ENCODE results near the gene GSG1L. TPM values are rescaled to one million over a fixed set of nuclear protein-coding genes. Genes with fewer than 3 reads are reported as not detected.

GSG1L gene
- total RNA-seq, 3 donors from 2014 or later, result not detected

DNA sequence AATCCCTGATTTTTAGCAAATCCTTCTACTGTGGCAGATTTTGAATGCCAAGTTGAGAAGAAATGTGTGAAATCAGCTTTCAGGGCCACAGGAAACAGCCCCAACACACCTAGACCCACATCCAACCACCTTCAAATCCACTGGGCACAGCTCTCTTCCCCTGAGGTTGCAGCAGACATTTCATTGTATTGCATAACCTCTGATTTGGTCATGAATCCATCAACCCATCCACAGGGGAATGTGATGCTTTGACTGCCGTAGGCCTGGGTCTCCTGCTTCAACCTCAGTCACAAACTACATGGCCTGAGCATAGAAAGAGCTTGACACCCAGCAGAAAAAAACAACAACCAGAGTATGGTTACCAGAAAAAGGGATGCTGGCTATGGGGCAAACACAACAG is 145.6 kb downstream of the GSG1L start:
- TF ChIP-seq POLR2AphosphoS5 (IDR thresholded peaks at IDR 0.05) (no peak), POLR2A (IDR thresholded peaks at IDR 0.05) (no peak)
- TF ChIP-seq, protein P1, sequence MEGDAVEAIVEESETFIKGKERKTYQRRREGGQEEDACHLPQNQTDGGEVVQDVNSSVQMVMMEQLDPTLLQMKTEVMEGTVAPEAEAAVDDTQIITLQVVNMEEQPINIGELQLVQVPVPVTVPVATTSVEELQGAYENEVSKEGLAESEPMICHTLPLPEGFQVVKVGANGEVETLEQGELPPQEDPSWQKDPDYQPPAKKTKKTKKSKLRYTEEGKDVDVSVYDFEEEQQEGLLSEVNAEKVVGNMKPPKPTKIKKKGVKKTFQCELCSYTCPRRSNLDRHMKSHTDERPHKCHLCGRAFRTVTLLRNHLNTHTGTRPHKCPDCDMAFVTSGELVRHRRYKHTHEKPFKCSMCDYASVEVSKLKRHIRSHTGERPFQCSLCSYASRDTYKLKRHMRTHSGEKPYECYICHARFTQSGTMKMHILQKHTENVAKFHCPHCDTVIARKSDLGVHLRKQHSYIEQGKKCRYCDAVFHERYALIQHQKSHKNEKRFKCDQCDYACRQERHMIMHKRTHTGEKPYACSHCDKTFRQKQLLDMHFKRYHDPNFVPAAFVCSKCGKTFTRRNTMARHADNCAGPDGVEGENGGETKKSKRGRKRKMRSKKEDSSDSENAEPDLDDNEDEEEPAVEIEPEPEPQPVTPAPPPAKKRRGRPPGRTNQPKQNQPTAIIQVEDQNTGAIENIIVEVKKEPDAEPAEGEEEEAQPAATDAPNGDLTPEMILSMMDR (IDR thresholded peaks at IDR 0.05), result no peak
- Histone ChIP-seq H3K4me3 (no peak overlapping the region), H3K27ac (no peak overlapping the region), H3K4me1 (no peaks in the 10 kb centered on the region), H3K27me3 (peaks cover 0 to 17% of the 10 kb centered on the region in 2 donors), H3K36me3 (no peaks in the 10 kb centered on the region), H3K9me3 (no peaks in the 10 kb centered on the region)
- DNase-seq (ENCODE audit: low spot score in 2 of 2), result no peak
- intact Hi-C loops (cut with DNase I; ENCODE audit: low total_unique reads), result no loop called here

DNA sequence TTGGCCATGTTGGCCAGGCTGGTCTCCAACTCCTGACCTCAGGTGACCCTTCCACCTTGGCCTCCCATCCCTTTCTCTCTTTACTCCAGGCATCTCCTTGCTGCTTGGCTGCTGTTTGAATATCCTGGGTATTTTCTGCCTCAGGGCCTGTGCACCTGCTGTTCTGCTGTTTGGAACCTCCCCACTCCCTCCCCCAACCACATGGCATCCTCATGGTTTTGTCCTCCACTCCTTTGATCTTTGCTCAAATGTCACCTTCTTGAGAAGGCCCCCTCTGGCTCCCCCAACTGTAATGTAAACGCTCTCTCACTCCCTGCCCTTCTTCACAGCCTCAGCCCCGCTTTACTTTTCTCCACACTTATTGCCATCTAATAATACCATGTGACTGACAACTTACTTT is 152.0 kb downstream of the GSG1L start:
- no peak overlapping the region for H3K27ac ChIP-seq
- intact Hi-C loops (cut with DNase I; ENCODE audit: low total_unique reads), result no loop called here
- no peaks in the 10 kb centered on the region for H3K36me3 ChIP-seq
- DNase-seq (ENCODE audit: low spot score in 2 of 2), result no peak
- no peak for TF ChIP-seq POLR2AphosphoS5 (IDR thresholded peaks at IDR 0.05)
- TF ChIP-seq, protein P1 (IDR thresholded peaks at IDR 0.05), result no peak
- TF ChIP-seq POLR2A (IDR thresholded peaks at IDR 0.05), result no peak
- H3K27me3 ChIP-seq, result peaks cover 0 to 8% of the 10 kb centered on the region in 2 donors
- no peaks in the 10 kb centered on the region for H3K9me3 ChIP-seq
- no peak overlapping the region for H3K4me3 ChIP-seq
- no peaks in the 10 kb centered on the region for H3K4me1 ChIP-seq

DNA sequence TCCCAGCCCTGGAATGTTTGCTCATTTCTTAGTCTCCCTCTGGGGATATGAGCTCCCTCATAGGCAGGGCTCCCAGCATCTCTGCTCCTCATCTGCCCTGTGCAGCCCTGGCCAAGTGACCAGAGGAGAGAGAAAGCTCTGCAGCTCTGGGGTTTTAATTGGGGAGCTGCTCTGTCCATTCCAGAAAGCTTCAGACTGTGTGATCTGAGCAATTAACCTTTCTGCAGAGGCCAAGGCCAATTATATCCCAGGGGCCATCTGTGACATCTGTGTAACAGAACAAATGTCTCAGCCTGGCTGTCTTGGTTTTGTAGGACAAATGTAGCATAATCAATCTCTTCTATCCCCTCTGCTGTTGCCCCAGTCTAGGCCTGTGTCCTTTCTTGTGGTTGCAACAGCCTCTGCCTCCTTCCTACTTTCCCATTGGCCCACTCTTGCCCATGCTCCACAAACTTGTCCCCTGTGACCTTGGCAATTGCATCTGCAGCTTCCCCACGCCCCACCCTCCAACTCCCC is 156.0 kb downstream of the GSG1L start:
- intact Hi-C loops (cut with DNase I; ENCODE audit: low total_unique reads), result no loop called here
- H3K27me3 ChIP-seq, result peaks cover 0 to 9% of the 10 kb centered on the region in 2 donors
- no peak for DNase-seq (ENCODE audit: low spot score in 2 of 2)
- no peak overlapping the region for H3K4me3 ChIP-seq
- no peaks in the 10 kb centered on the region for H3K36me3 ChIP-seq
- H3K27ac ChIP-seq, result no peak overlapping the region
- TF ChIP-seq, protein P1 (IDR thresholded peaks at IDR 0.05), result no peak
- TF ChIP-seq POLR2A (IDR thresholded peaks at IDR 0.05), result no peak
- no peak for TF ChIP-seq POLR2AphosphoS5 (IDR thresholded peaks at IDR 0.05)
- no peaks in the 10 kb centered on the region for H3K9me3 ChIP-seq
- no peaks in the 10 kb centered on the region for H3K4me1 ChIP-seq

DNA sequence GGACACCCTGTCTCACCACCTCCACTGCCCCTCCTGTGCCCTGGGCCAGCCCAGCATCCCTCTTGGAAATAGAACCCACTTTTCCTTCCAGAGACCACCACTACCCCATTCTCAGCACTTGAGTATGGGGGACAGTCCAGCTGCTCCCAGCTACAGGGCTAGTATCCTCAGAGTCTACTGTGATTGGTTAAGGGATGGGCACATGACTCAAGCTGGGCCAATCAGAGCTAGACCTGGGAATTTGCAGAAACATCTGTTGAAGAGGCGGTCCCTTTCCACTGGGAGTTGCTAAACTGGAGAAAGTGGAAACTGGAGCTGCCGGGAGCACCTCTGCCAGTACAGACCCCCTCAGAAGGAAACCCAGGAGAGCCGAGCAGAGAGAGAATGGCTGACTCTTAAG is 156.6 kb downstream of the GSG1L start:
- H3K9me3 ChIP-seq, result no peaks in the 10 kb centered on the region
- intact Hi-C loops (cut with DNase I; ENCODE audit: low total_unique reads), result no loop called here

DNA sequence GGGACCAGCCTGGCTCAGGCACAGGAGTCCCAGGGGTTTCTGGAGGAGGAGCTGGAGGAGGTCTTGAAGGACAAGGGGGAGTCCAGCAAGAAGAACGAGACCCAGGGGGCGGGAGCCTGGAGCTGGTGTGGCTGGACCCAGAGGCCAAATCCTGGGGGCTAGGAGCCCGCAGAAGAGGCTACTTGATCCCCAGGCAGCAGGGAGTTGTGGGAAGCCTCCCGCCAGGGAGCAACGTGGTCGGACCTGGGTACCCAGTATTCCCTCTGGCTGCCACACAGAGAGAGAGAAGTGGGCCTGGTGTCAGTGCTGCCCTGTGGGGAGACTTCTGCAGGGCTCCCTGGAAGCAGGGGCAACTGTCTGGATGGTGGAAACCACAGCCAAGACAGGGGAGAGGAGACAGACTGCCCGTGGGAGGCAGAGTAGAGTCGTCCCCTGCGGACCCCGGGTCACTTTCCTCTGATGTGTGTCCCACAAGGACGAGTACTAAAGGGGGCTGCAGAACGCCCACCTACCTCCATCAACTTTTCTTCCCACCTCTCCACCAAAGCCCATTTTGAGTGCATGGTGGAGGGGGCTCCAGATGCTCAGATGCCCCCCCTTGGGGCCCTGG is 160.4 kb downstream of the GSG1L start:
- Histone ChIP-seq H3K27me3 (peaks cover 0 to 9% of the 10 kb centered on the region in 2 donors), H3K4me3 (no peak overlapping the region), H3K27ac (no peak overlapping the region), H3K4me1 (no peaks in the 10 kb centered on the region), H3K36me3 (no peaks in the 10 kb centered on the region), H3K9me3 (no peaks in the 10 kb centered on the region)
- no peak for DNase-seq (ENCODE audit: low spot score in 2 of 2)
- intact Hi-C loops (cut with DNase I; ENCODE audit: low total_unique reads), result no loop called here
- TF ChIP-seq POLR2A (IDR thresholded peaks at IDR 0.05) (no peak), POLR2AphosphoS5 (IDR thresholded peaks at IDR 0.05) (no peak)
- TF ChIP-seq, protein P1 (IDR thresholded peaks at IDR 0.05), result no peak

More for the DNA sequence above, 156.6 kb downstream of the GSG1L start:
- no peak for DNase-seq (ENCODE audit: low spot score in 2 of 2)
- no peaks in the 10 kb centered on the region for H3K4me1 ChIP-seq
- H3K36me3 ChIP-seq, result no peaks in the 10 kb centered on the region
- H3K27ac ChIP-seq, result no peak overlapping the region
- peaks cover 0 to 9% of the 10 kb centered on the region in 2 donors for H3K27me3 ChIP-seq
- no peak overlapping the region for H3K4me3 ChIP-seq
- TF ChIP-seq POLR2AphosphoS5 (IDR thresholded peaks at IDR 0.05), result no peak
- TF ChIP-seq, protein P1 (IDR thresholded peaks at IDR 0.05), result no peak
- TF ChIP-seq POLR2A (IDR thresholded peaks at IDR 0.05), result no peak
